Suppressor macrophage (primary cell): ENCODE results near the gene TLR2.
"Not testable (repeated sequence)": the region's sequence is repeated elsewhere in the genome, so short reads cannot be mapped to it uniquely, and the experiment has no call there.

Source experiments
- DNase-seq, 4 experiments: peaks; one replicate each; pipeline ENCODE4 v3.0.0-alpha.2; 2020 to 2022

Gene TLR2

DNA sequence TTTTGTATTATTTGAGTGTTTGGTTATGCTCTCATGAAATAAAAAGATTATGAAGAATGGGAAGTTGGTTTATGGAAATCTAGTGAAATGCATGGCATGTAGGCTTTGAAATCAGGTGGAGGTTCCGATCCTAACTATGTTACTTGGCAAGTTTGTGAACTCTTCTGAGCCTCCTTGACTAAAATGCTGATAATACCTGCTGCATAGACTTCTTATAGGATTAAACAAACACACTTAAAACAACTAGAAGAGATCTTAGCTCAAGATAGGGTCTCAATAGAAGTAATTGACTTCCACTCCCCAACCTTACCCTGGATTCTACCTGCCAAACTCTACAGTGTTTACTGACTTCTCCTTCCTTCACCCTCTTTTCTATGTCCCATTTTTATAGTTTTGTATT lies 22.2 kb upstream of the TLR2 start:
- DNase-seq = no peak

- DNase-seq = no peak
These were observed 20.4 kb upstream of the TLR2 start for GRCh38 chr4:153663667-153664066.

GRCh38 chr4:153666505-153666904 lies 17.6 kb upstream of the TLR2 start:
- DNase-seq = not testable (repeated sequence)

DNA sequence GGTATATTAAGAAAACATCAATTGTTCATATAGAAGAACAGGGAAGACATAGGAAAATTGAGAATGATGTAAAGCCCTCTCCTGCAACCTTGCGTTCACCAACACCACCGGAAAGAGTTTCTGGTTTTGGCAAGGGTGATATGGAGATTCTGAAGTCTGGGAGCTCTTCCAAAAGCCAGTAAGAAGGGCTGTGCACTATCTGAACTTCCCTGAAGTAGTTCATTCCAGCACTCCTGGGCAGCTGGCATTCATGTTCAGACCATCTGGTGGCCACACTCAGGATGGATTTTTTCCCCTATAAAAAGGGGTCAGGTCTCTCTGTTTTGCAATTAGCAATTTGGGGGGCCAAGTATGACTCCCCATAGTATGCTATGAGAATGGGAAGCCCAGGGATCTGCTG lies 15.4 kb upstream of the TLR2 start:
- no peak for DNase-seq

- no peak for DNase-seq
These were observed 14.2 kb upstream of the TLR2 start for GRCh38 chr4:153669838-153670237.

- no peak for DNase-seq
These were observed 7.6 kb upstream of the TLR2 start for GRCh38 chr4:153676486-153676885.

DNA sequence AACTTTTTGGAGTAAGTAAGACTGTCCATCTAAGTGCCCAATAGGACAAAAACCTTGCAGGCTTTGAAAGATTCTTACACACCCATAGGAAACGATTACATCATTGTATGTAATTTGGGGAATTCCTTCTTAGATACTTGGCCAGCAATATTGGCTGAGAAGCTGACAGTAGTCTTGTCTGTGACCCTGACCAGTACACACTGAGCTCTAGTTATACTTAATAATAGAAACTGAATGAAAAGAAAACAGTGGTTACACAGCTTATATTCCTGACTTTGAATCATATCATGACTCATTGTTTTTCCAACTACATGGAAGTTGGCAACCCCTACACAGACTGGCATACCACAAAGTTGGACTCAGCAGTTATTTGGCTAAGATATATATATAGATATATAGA lies 7.1 kb upstream of the TLR2 start:
- DNase-seq = peak; percentile 47 to 85 (median 67)

DNA sequence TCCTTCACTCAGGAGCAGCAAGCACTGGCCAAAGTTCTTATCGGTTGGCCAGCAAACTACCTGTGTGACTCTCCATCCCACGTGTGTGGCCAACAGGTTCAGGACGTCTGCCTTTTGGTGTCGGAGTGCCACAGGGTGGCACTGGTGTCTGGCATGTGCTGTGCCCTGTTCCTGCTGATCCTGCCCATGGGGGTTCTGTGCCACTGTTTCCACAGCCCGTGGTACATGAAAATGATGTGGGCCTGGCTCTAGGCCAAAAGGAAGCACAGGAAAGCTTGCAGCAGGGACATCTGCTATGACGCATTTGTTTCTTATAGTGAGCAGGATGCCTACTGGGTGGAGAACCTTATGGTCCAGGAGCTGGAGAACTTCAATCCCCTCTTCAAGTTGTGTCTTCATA lies 4.6 kb upstream of the TLR2 start:
- peak; percentile 40 to 62 (median 59) for DNase-seq

GRCh38 chr4:153683763-153684181 lies 308 bp upstream of the TLR2 start:
- no peak for DNase-seq

DNA sequence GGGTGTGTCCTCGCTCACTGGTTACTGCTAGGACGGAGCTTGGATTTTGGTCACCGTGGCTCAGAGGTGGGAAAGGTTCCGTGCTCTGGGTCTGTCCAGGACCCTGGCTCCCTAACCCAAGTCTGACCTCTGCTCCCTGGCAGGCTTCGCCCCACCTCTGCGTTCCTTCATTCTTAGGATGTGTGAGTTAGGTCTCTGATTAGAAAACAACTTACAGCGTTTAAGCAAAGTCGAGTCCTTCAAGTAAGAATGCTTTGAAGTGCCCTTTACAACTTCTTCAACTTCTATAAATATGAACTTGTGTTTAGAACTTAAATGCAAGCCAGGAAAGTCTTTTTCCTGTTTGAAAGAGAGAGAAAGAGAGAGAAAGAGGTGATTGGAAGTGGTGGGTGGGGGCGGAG lies 891 bp downstream of the TLR2 start:
- peak in 1 of 4 experiments; percentile 28 for DNase-seq

DNA sequence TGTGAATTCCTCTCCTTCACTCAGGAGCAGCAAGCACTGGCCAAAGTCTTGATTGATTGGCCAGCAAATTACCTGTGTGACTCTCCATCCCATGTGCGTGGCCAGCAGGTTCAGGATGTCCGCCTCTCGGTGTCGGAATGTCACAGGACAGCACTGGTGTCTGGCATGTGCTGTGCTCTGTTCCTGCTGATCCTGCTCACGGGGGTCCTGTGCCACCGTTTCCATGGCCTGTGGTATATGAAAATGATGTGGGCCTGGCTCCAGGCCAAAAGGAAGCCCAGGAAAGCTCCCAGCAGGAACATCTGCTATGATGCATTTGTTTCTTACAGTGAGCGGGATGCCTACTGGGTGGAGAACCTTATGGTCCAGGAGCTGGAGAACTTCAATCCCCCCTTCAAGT lies 20.4 kb downstream of the TLR2 start:
- DNase-seq = no peak

DNA sequence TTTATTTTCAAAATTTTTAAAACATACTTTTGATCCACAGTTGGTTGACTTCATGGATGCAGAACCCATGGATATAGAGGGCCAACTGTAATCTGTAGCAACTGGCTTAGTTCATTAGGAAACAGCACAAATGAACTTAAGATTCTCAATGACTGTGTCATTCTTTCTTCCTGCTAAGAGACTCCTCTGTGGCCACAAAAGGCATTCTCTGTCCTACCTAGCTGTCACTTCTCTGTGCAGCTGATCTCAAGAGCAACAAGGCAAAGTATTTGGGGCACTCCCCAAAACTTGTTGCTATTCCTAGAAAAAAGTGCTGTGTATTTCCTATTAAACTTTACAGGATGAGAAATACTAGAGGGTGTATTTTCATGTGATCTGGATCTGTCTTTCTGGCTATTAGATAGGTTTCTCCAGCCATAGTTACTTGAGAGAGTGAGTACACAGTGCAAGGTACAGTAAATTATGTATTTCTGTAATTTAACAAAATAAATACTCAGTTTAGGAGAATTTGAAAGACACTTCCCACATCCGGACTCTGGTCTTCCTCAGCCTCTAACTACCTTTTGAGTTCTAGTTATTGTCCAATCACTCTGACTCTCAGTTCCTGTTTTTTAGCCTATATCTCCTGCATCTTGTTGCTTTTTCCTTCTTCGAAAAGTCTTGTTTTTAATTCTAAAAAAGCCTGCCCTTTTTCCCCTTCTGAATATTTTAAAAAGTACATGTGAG lies 21.8 kb downstream of the TLR2 start:
- DNase-seq = peak; percentile 35 to 66 (median 49)

GRCh38 chr4:153706519-153706918 lies 22.4 kb downstream of the TLR2 start:
- no peak for DNase-seq

GRCh38 chr4:153710681-153711080 lies 26.6 kb downstream of the TLR2 start:
- DNase-seq = no peak

GRCh38 chr4:153713866-153714646 lies 30.0 kb downstream of the TLR2 start:
- DNase-seq = peak in 2 of 4 experiments; percentile 27 to 31

- no peak for DNase-seq
These were observed 38.0 kb downstream of the TLR2 start for GRCh38 chr4:153722036-153722435.

DNA sequence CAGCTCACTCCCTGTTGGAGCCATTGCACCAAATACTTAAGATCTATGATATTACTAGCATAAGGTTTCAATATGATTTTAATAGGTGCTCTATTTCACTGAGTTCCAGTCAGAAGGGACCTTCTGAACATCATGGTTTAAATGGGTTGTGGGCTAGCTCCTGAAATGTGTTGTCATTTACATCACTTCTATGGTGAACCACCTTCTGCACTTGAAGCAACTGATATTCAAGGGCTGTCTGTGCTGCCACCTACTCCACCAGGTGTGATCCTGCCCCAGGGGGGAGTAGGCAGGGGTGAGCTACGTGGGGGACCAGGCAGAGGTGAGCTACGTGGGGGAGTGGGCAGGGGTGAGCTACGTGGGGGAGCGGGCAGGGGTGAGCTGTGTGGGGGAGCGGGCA lies 40.5 kb downstream of the TLR2 start:
- DNase-seq = no peak

DNA sequence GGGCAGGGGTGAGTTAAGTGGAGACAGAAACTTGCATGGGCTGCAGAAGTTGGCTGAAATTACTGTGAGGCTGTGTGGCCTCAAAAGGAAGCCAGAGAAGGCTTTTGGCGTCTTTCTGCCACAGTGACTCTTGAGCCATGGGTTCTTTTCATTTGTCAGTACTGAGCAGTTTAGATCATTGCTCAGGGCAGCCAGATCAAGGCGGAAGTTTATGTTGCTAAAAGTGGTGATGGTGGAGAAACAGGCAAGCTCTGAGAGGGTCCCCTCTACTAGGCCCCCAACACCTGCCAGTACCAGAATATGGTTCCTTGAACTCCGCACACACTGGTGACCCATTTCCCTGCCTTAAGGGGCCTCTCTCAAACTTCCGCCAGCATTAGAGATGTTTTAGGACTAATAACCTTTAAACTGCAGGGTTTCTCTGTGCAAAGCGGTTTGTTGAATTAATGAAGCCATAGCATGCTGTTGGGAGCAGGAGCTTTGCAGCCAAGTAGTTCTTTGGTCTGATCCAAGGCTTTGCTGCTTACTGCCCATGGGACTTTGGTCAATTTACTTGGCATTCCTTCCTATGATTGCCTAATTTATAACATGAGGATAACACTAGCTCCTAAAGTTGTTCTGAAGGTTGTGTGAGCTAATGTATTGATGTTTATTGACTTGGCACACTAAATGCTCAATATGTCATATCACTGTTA lies 41.2 kb downstream of the TLR2 start:
- no peak for DNase-seq

- DNase-seq = no peak
These were observed 41.7 kb downstream of the TLR2 start for GRCh38 chr4:153725831-153726154.

- DNase-seq = peak in 1 of 4 experiments; percentile 11
These were observed 44.1 kb downstream of the TLR2 start for GRCh38 chr4:153728151-153728550.

- peak in 3 of 4 experiments; percentile 30 to 56 (median 41) for DNase-seq
These were observed 44.6 kb downstream of the TLR2 start for GRCh38 chr4:153728660-153729059.

GRCh38 chr4:153729895-153730294 lies 45.8 kb downstream of the TLR2 start:
- DNase-seq = peak in 2 of 4 experiments; percentile 28 to 59

DNA sequence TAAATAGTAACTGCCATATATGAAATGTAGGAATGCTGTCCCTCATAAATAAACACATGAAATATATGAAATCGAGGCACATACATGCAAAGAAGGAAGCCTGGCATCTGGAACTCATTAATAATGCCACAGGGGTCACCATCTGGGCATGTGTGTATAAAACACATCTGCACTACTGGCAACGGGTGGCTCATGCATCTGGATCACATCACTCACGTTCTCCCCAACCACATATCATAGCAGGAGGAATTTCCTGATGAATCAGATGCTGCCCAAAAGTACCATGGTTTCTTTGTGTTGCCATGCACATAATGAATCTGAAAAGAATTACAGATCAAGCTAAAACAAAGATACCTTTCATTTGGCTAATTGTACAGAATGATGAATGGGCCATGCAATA lies 47.2 kb downstream of the TLR2 start:
- DNase-seq = peak in 2 of 4 experiments; percentile 13 to 27
